Neuronal stem cell (in vitro differentiated cells): ENCODE measurements around the gene MBD1.

Experiments used
- DNase-seq: peaks from one replicate; pipeline ENCODE4 v3.0.0-alpha.2; 2013; ENCODE audit warnings: low spot score
- H2AFZ ChIP-seq: one replicate; pipeline ENCODE4 v1.6.1; 2013; ENCODE audit warnings: mild to moderate bottlenecking, low read length, inconsistent platforms
- H2AK5ac ChIP-seq: 2 replicates; pipeline ENCODE4 v1.6.1; 2013; ENCODE audit warnings: low read depth, mild to moderate bottlenecking, inconsistent platforms, low read length, moderate library complexity, mixed read lengths
- H2BK120ac ChIP-seq: 2 replicates; pipeline ENCODE4 v1.6.1; 2013; ENCODE audit warnings: low read depth, mild to moderate bottlenecking, inconsistent platforms, low read length, moderate library complexity, mixed read lengths
- H2BK12ac ChIP-seq: one replicate; pipeline ENCODE4 v1.6.1; 2013; ENCODE audit warnings: low read length, inconsistent platforms
- H2BK15ac ChIP-seq: 2 replicates; pipeline ENCODE4 v1.6.1; 2013; ENCODE audit warnings: mild to moderate bottlenecking, low read length, inconsistent platforms, mixed read lengths
- H2BK5ac ChIP-seq: one replicate; pipeline ENCODE4 v1.6.1; 2013; ENCODE audit warnings: inconsistent platforms, mild to moderate bottlenecking, low read length, moderate library complexity
- H3K14ac ChIP-seq: one replicate; pipeline ENCODE4 v1.6.1; 2013; ENCODE audit warnings: low read length, inconsistent platforms
- H3K18ac ChIP-seq: 2 replicates; pipeline ENCODE4 v1.6.1; 2013; ENCODE audit warnings: low read length, inconsistent platforms
- H3K23ac ChIP-seq: 2 replicates; pipeline ENCODE4 v1.6.1; 2013; ENCODE audit warnings: low read depth, mild to moderate bottlenecking, mixed read lengths, low read length, inconsistent platforms; ENCODE audit not compliant: poor library complexity
- H3K27ac ChIP-seq: replicated peaks from 3 replicates; pipeline ENCODE4 v1.5.1; 2013; ENCODE audit warnings: low read length, inconsistent platforms
- H3K27me3 ChIP-seq, 3 experiments: 2 replicates each; pipeline ENCODE4 v1.6.1; 2013; ENCODE audit warnings: low read length in 3 of 3, mild to moderate bottlenecking in 2 of 3, inconsistent platforms in 1 of 3, low read depth in 1 of 3, mixed read lengths in 1 of 3, moderate library complexity in 1 of 3; ENCODE audit not compliant: control insufficient read depth in 3 of 3, insufficient read depth in 3 of 3
- H3K36me3 ChIP-seq, 2 donors: replicated peaks in 1 of 2; 2 replicates each; pipeline ENCODE4 v1.6.1; 2013; ENCODE audit warnings: low read length in 2 of 2; ENCODE audit not compliant: control insufficient read depth in 2 of 2, insufficient read depth in 2 of 2
- H3K4ac ChIP-seq: 2 replicates; pipeline ENCODE4 v1.6.1; 2013; ENCODE audit warnings: inconsistent platforms, mild to moderate bottlenecking, low read length, moderate library complexity
- H3K4me1 ChIP-seq, 2 donors: 1 replicate in 1 of 2; 2 replicates in 1 of 2; pipeline ENCODE4 v1.6.1; 2013; ENCODE audit warnings: low read length in 2 of 2, low read depth in 1 of 2; ENCODE audit not compliant: control insufficient read depth in 2 of 2, insufficient read depth in 1 of 2
- H3K4me2 ChIP-seq: one replicate; pipeline ENCODE4 v1.6.1; 2013; ENCODE audit warnings: mild to moderate bottlenecking, low read length, inconsistent platforms; ENCODE audit not compliant: insufficient read depth, poor library complexity, severe bottlenecking
- H3K4me3 ChIP-seq, 2 donors: 2 replicates each; pipeline ENCODE4 v1.5.1; 2013; ENCODE audit warnings: low read length in 2 of 2, mild to moderate bottlenecking in 2 of 2, inconsistent platforms in 1 of 2, moderate library complexity in 1 of 2
- H3K79me1 ChIP-seq: one replicate; pipeline ENCODE4 v1.6.1; 2013; ENCODE audit warnings: low read depth, mild to moderate bottlenecking, inconsistent platforms, low read length, moderate library complexity
- H3K9ac ChIP-seq: one replicate; pipeline ENCODE4 v1.6.1; 2013; ENCODE audit warnings: mild to moderate bottlenecking, low read depth, low read length, inconsistent platforms; ENCODE audit not compliant: poor library complexity
- H3K9me3 ChIP-seq, 2 donors: replicated peaks in 1 of 2; 2 replicates each; pipeline versions ENCODE3 to v1.6.1; 2013; ENCODE audit warnings: low read length in 2 of 2, mild to moderate bottlenecking in 2 of 2, inconsistent platforms in 1 of 2, low read depth in 1 of 2, mixed read lengths in 1 of 2, moderate library complexity in 1 of 2; ENCODE audit not compliant: control insufficient read depth in 2 of 2, insufficient read depth in 1 of 2
- H4K8ac ChIP-seq: one replicate; pipeline ENCODE4 v1.6.1; 2013; ENCODE audit warnings: low read depth, mild to moderate bottlenecking, inconsistent platforms, low read length, moderate library complexity
- H4K91ac ChIP-seq: one replicate; pipeline ENCODE4 v1.6.1; 2013; ENCODE audit warnings: low read length, low read depth, mild to moderate bottlenecking, inconsistent platforms; ENCODE audit not compliant: poor library complexity
- WGBS, 2 donors: extraction: QIAGEN DNeasy Blood & Tissue Kit; methylation state at CpG; one replicate each; pipeline ENCODE4 v1.1.7; 2013; ENCODE audit warnings: missing lambda C conversion rate in 2 of 2, mixed read lengths in 1 of 2; ENCODE audit not compliant: insufficient read length in 2 of 2, insufficient replicate concordance in 1 of 2; ENCODE audit errors: extremely low coverage in 2 of 2; 5-methylcytosine and 5-hydroxymethylcytosine counted together

The MBD1 gene

GRCh38 chr18:50315100-50315871, 34.0 kb upstream of the MBD1 start:
- Histone ChIP-seq H3K9ac (no peak overlapping the region), H3K9me3 (no peaks in the 10 kb centered on the region), H3K79me1 (no peaks in the 10 kb centered on the region), H3K4me1 (no peaks in the 10 kb centered on the region), H3K36me3 (no peaks in the 10 kb centered on the region), H2AFZ (no peak overlapping the region), H3K27ac (no peak overlapping the region), H2BK15ac (no peak overlapping the region), H3K18ac (no peak overlapping the region), H3K23ac (no peak overlapping the region), H3K4me2 (no peak overlapping the region), H3K4ac (no peak overlapping the region), H3K14ac (no peak overlapping the region), H2BK120ac (no peak overlapping the region), H2BK5ac (no peak overlapping the region), H3K27me3 (peaks cover 0 to 15% (median 0%) of the 10 kb centered on the region in 3 experiments), H3K4me3 (no peak overlapping the region), H2AK5ac (no peak overlapping the region), H4K8ac (no peak overlapping the region), H4K91ac (no peak overlapping the region), H2BK12ac (no peak overlapping the region)
- WGBS, 2 donors, result no CpG with 5 or more reads among the region's 5 CpGs
- no peak for DNase-seq

- Histone ChIP-seq H2BK5ac (no peak overlapping the region), H3K9me3 (peaks cover 0 to 2% of the 10 kb centered on the region in 2 donors), H2BK15ac (no peak overlapping the region), H3K27me3 (peaks cover 0 to 15% (median 0%) of the 10 kb centered on the region in 3 experiments), H2BK12ac (no peak overlapping the region), H4K8ac (no peak overlapping the region), H3K18ac (no peak overlapping the region), H2AFZ (no peak overlapping the region), H3K9ac (no peak overlapping the region), H3K36me3 (no peaks in the 10 kb centered on the region), H2BK120ac (no peak overlapping the region), H3K27ac (no peak overlapping the region), H3K4me3 (no peak overlapping the region), H3K4ac (no peak overlapping the region), H3K14ac (no peak overlapping the region), H3K79me1 (no peaks in the 10 kb centered on the region), H4K91ac (no peak overlapping the region), H3K4me1 (no peaks in the 10 kb centered on the region), H3K23ac (no peak overlapping the region), H3K4me2 (no peak overlapping the region), H2AK5ac (no peak overlapping the region)
- WGBS, 2 donors, result no CpG with 5 or more reads among the region's 2 CpGs
- DNase-seq, result no peak
These were observed 32.6 kb upstream of the MBD1 start for GRCh38 chr18:50313873-50314460.

GRCh38 chr18:50313031-50313607, 31.8 kb upstream of the MBD1 start:
- H3K27ac ChIP-seq, result no peak overlapping the region
- no peak overlapping the region for H4K8ac ChIP-seq
- no peaks in the 10 kb centered on the region for H3K79me1 ChIP-seq
- no peak overlapping the region for H3K18ac ChIP-seq
- no peak overlapping the region for H3K4ac ChIP-seq
- no peak overlapping the region for H3K23ac ChIP-seq
- H3K4me1 ChIP-seq, result peaks cover 0 to under 1% of the 10 kb centered on the region in 2 donors
- no CpG with 5 or more reads among the region's 2 CpGs for WGBS, 2 donors
- no peak overlapping the region for H2BK120ac ChIP-seq
- H2BK5ac ChIP-seq, result no peak overlapping the region
- H3K9me3 ChIP-seq, result peaks cover 0 to 2% of the 10 kb centered on the region in 2 donors
- no peak overlapping the region for H3K4me3 ChIP-seq
- H3K4me2 ChIP-seq, result no peak overlapping the region
- H3K27me3 ChIP-seq, result peaks cover 0 to 15% (median 2%) of the 10 kb centered on the region in 3 experiments
- H3K9ac ChIP-seq, result no peak overlapping the region
- H4K91ac ChIP-seq, result no peak overlapping the region
- no peak overlapping the region for H2AFZ ChIP-seq
- no peak overlapping the region for H2BK12ac ChIP-seq
- no peak overlapping the region for H2AK5ac ChIP-seq
- no peak overlapping the region for H3K14ac ChIP-seq
- DNase-seq, result no peak
- no peak overlapping the region for H2BK15ac ChIP-seq
- no peaks in the 10 kb centered on the region for H3K36me3 ChIP-seq
